Adrenal gland (tissue), 5 donors: ENCODE data around the gene PCNX4.

Experiments used
- CTCF ChIP-seq, 6 experiments: fragments of 450-650 bp in 4 of 6; fragments of 200-600 bp in 2 of 6; sonication (generic) in 1 of 6; IDR thresholded peaks; 1 replicate in 5 of 6; 2 replicates in 1 of 6; pipeline versions ENCODE4 v1.5.1 to v1.8.0; 2016 to 2021; ENCODE audit warnings: antibody characterized with exemption in 6 of 6, mild to moderate bottlenecking in 2 of 6, moderate library complexity in 1 of 6
- POLR2A ChIP-seq, 2 donors: fragments of 450-650 bp; IDR thresholded peaks; one replicate each; pipeline ENCODE4 v1.6.1; 2017; ENCODE audit warnings: antibody characterized with exemption in 2 of 2, mild to moderate bottlenecking in 2 of 2, moderate library complexity in 1 of 2
- donor health status: DM: no; HTN: no; CAD: no.

- TF ChIP-seq CTCF (IDR thresholded peaks at IDR 0.05) (no peak), POLR2A (IDR thresholded peaks at IDR 0.05) (no peak)
Measured at GRCh38 chr14:60197629-60198303, 106.0 kb downstream of the PCNX4 start.
